ENCODE measurements around the gene NRG3. TPM values are rescaled to one million over a fixed set of nuclear protein-coding genes. Genes with fewer than 3 reads are reported as not detected.

Gene NRG3
- total and polyA plus RNA-seq, 2 of the 4 experiments (the other 2 are of a cell fraction): not detected

- H2BK15ac ChIP-seq (ENCODE audit: low read depth, low read length): no peak overlapping the region
- intact Hi-C loops (cut with micrococcal nuclease) (no loop called here), in situ Hi-C loops (cut with MboI; ENCODE audit: low sequenced_read_pairs) (no loop called here), dilution Hi-C loops (cut with HindIII; ENCODE audit: low sequenced_read_pairs, unreplicated experiment) (no loop called here)
- DNase-seq (no peak), ATAC-seq (ENCODE audit: low read depth) (no peak)
- no peak overlapping the region for H3K9ac ChIP-seq (ENCODE audit: low read depth, low read length)
- H3K79me1 ChIP-seq (ENCODE audit: low read depth in 1 of 2, low read length in 2 of 2): no peaks in the 10 kb centered on the region
- ChIA-PET CTCF (no interaction called here), POLR2A (ENCODE audit: unreplicated experiment) (no interaction called here)
- no peaks in the 10 kb centered on the region for H3K4me1 ChIP-seq (ENCODE audit: control insufficient read depth, insufficient read depth, low read length)
- H2BK5ac ChIP-seq (ENCODE audit: low read depth, low read length, poor library complexity, severe bottlenecking): no peak overlapping the region
- H2BK120ac ChIP-seq (ENCODE audit: low read depth, low read length): no peak overlapping the region
- no peak overlapping the region for H2AK5ac ChIP-seq (ENCODE audit: low read depth, low read length)
- no peaks in the 10 kb centered on the region for H3K36me3 ChIP-seq (ENCODE audit: control insufficient read depth, insufficient read depth, low read length)
- no peak overlapping the region for H3K27ac ChIP-seq (ENCODE audit: insufficient read depth, low read length)
- no peak overlapping the region for H3K4me2 ChIP-seq (ENCODE audit: low read depth, low read length)
- H4K8ac ChIP-seq (ENCODE audit: low read depth in 2 of 2, low read length in 2 of 2): no peak overlapping the region
- no CpG with 5 or more reads among the region's 2 CpGs for WGBS, 2 experiments (ENCODE audit: extremely low coverage in 2 of 2, insufficient read length in 1 of 2)
- no peak overlapping the region for H3K18ac ChIP-seq (ENCODE audit: low read depth, low read length)
- H2BK20ac ChIP-seq (ENCODE audit: low read depth, low read length): no peak overlapping the region
- no peak overlapping the region for H3K56ac ChIP-seq (ENCODE audit: extremely low read depth, insufficient read depth, low read length)
- no peaks in the 10 kb centered on the region for H3K9me1 ChIP-seq (ENCODE audit: insufficient read depth, low read length)
- no peak overlapping the region for H3K4me3 ChIP-seq (ENCODE audit: insufficient read depth, low read depth, low read length)
- H4K5ac ChIP-seq (ENCODE audit: low read depth, low read length): no peak overlapping the region
- no peak overlapping the region for H3K23ac ChIP-seq (ENCODE audit: low read depth, low read length)
- no peak overlapping the region for H3K14ac ChIP-seq (replicated peaks; ENCODE audit: low read depth, low read length)
- H4K20me1 ChIP-seq (ENCODE audit: insufficient read depth, low read length): no peaks in the 10 kb centered on the region
- H2AK9ac ChIP-seq (replicated peaks; ENCODE audit: low read depth, low read length, poor library complexity): no peak overlapping the region
- H3K4ac ChIP-seq (ENCODE audit: low read depth, low read length): no peak overlapping the region
- BruUV-seq (replicated peaks): no TSS peak
- H2AFZ ChIP-seq (replicated peaks; ENCODE audit: low read length, poor library complexity): no peak overlapping the region
- TF ChIP-seq NFE2L2 (IDR thresholded peaks at IDR 0.05; ENCODE audit: low read depth, low read length) (no peak), SMC3 (IDR thresholded peaks at IDR 0.05; ENCODE audit: low read depth, low read length) (no peak), CEBPB (IDR thresholded peaks at IDR 0.05; ENCODE audit: low read depth, low read length) (no peak), CHD1 (IDR thresholded peaks at IDR 0.05; ENCODE audit: low read depth, low read length) (no peak), CTCF (conservative IDR thresholded peaks at IDR 0.05; ENCODE audit: low read depth, low read length) (no peak), USF2 (IDR thresholded peaks at IDR 0.05; ENCODE audit: low read depth, low read length) (no peak), ELK1 (IDR thresholded peaks at IDR 0.05; ENCODE audit: borderline replicate concordance, low read depth, low read length) (no peak), RFX5 (IDR thresholded peaks at IDR 0.05; ENCODE audit: low read depth, low read length) (no peak)
- H4K91ac ChIP-seq (ENCODE audit: insufficient read depth, low read depth, low read length): no peak overlapping the region
- peaks cover 2% of the 10 kb centered on the region for H3K9me3 ChIP-seq (ENCODE audit: control insufficient read depth, insufficient read depth, low read length)
- H3K27me3 ChIP-seq (ENCODE audit: control insufficient read depth, insufficient read depth, low read length): no peaks in the 10 kb centered on the region
Observed at GRCh38 chr10:81843042-81843441, 32.0 kb upstream of the NRG3 start.

Data from IMR-90 (cell line).